HepG2 (cell line): ENCODE data around the gene NIPAL4. TPM values are rescaled to one million over a fixed set of nuclear protein-coding genes. Genes with fewer than 3 reads are reported as not detected.

Source experiments
- ATM ChIP-seq: fragments of 450-650 bp; IDR thresholded peaks from 2 replicates; pipeline ENCODE4 v1.7.1; 2017; ENCODE audit warnings: mild to moderate bottlenecking, borderline replicate concordance
- FLYWCH1 ChIP-seq: sonication (generic); formaldehyde crosslinking; IDR thresholded peaks from 2 replicates; pipeline ENCODE4 v1.8.1; 2023; ENCODE audit warnings: mild to moderate bottlenecking, missing genetic modification reagents
- HNF4G ChIP-seq, 2 experiments: sonication (generic) in 1 of 2; formaldehyde crosslinking in 1 of 2; IDR thresholded peaks; 2 replicates each; pipeline versions ENCODE4 v1.4.0 to v1.6.1; 2011 to 2020; ENCODE audit warnings: borderline replicate concordance in 2 of 2, low read depth in 2 of 2, mild to moderate bottlenecking in 2 of 2, low read length in 1 of 2, missing genetic modification reagents in 1 of 2, moderate library complexity in 1 of 2
- MIER2 ChIP-seq: IDR thresholded peaks from 2 replicates; pipeline ENCODE4 v1.6.1; 2016; ENCODE audit warnings: missing biosample characterization, missing genetic modification reagents
- SP140L ChIP-seq: sonication (generic); formaldehyde crosslinking; IDR thresholded peaks from 2 replicates; pipeline ENCODE4 v1.4.0; 2020; ENCODE audit warnings: missing genetic modification reagents, borderline replicate concordance
- TBL1XR1 ChIP-seq: fragments of 150-350 bp; IDR thresholded peaks from 2 replicates; pipeline ENCODE4 v1.6.1; 2014; ENCODE audit warnings: borderline replicate concordance, low read length; ENCODE audit not compliant: partially characterized antibody
- TBX2 ChIP-seq: sonication (generic); formaldehyde crosslinking; IDR thresholded peaks from 2 replicates; pipeline ENCODE4 v1.5.0; 2020; ENCODE audit warnings: missing genetic modification reagents, mild to moderate bottlenecking, borderline replicate concordance
- ZNF441 ChIP-seq: sonication (generic); formaldehyde crosslinking; IDR thresholded peaks from 2 replicates; pipeline ENCODE4 v1.7.0; 2021; ENCODE audit warnings: missing genetic modification reagents, borderline replicate concordance
- ZNF737 ChIP-seq: sonication (generic); formaldehyde crosslinking; IDR thresholded peaks from 2 replicates; pipeline ENCODE4 v1.5.0; 2020; ENCODE audit warnings: missing genetic modification reagents, mild to moderate bottlenecking, borderline replicate concordance
- ZNF879 ChIP-seq: sonication (generic); formaldehyde crosslinking; IDR thresholded peaks from 2 replicates; pipeline ENCODE4 v1.8.1; 2023; ENCODE audit warnings: missing genetic modification reagents
- polyA plus RNA-seq, 8 experiments: library from polyadenylated mRNA; depleted of rRNA in 3 of 8; stranded (reverse) in 7 of 8; unstranded in 1 of 8; fragments of >200 nt; fragmentation: Illumina TruSeq in 4 of 8; extraction: Trizol in 4 of 8; gene quantifications; 2 replicates each; pipeline versions ENCODE4 v1.2.1 to v1.2.3, GENCODE V29; 2011 to 2016; ENCODE audit warnings: low read depth in 4 of 8, missing spikeins in 1 of 8, mixed read lengths in 1 of 8; ENCODE audit not compliant: insufficient read depth in 1 of 8
- total RNA-seq, 5 experiments: library from RNA; depleted of rRNA; stranded (reverse); fragments of >200 nt; fragmentation: Illumina TruSeq; extraction: Trizol; gene quantifications; 2 replicates each; pipeline ENCODE4 v1.2.3, GENCODE V29; 2016; ENCODE audit warnings: low read depth in 1 of 5
- TF ChIP-seq, protein P1 (sequence below): sonication (generic); formaldehyde crosslinking; IDR thresholded peaks from 2 replicates; pipeline ENCODE4 v1.4.0; 2020; ENCODE audit warnings: mild to moderate bottlenecking, missing genetic modification reagents, borderline replicate concordance
- TF ChIP-seq, protein P2 (sequence below): sonication (generic); formaldehyde crosslinking; IDR thresholded peaks from 2 replicates; pipeline ENCODE4 v1.5.1; 2020; ENCODE audit warnings: missing genetic modification reagents, mild to moderate bottlenecking, borderline replicate concordance
- TF ChIP-seq, protein P3 (sequence below): sonication (generic); formaldehyde crosslinking; IDR thresholded peaks from 2 replicates; pipeline ENCODE4 v1.4.0; 2020; ENCODE audit warnings: mild to moderate bottlenecking, missing genetic modification reagents
- TF ChIP-seq, protein P4 (sequence below): sonication (generic); formaldehyde crosslinking; IDR thresholded peaks from 2 replicates; pipeline ENCODE4 v1.4.0; 2020; ENCODE audit warnings: missing genetic modification reagents
- TF ChIP-seq, protein P5 (sequence below): IDR thresholded peaks from 2 replicates; pipeline ENCODE4 v1.6.1; 2016

NIPAL4 gene
- total and polyA plus RNA-seq, 2 of the 13 experiments (the other 11 are each of a cell fraction or from before 2014, with no cell fraction given) = not detected

DNA sequence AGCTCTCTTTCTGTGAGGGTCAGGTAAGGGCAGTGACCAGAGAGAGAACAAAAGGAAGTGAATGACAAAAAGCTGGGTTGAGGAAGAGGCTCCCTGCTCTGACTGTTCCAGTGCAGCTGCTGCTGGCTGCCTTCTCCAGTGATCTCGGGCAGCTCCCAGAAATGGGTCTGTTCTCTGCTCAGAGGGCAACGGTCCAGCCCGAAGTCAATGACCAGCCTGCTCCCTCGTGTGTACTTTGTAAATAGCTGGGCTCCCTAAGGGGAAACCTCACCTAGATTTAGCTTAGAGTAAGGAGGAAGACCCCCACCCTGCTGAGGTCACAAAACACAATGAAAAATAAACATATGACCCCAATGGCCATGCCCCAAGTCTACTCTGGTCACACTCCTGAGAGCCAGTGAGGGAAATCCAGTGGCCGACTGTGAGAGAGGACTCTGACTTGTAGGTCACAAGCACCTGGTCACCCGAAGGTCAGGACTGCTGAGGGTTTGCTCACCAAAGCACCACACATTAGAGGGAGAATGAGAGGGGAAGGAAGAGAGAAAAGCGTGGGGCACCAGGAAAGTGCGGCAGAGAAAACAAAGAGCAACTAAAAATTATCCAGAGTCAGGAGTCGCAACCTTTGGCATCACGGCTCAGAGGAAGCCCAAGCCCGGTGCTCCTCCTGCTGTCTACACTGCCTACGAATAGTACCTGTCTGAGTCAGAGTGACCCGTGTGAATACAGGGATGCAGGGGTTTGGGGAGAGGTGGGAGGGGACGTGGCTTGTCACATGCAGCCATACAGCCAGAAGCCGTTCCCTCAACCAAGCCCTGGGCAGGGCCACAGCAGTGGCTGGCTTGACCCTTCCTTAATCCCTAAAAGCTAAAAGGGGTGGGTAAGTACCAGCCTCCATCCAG is 19.8 kb downstream of the NIPAL4 start (continued):
- TF ChIP-seq HNF4G (IDR thresholded peaks at IDR 0.05; ENCODE audit: borderline replicate concordance, low read depth, low read length) (no peak), HNF4G (CRISPR knock-in tag; IDR thresholded peaks at IDR 0.05; ENCODE audit: borderline replicate concordance, low read depth) (no peak; the same call in 1 of the 2 replicates), TBL1XR1 (no peak), ATM (no peak), TBX2 (no peak), ZNF737 (CRISPR knock-in tag) (no peak), SP140L (CRISPR knock-in tag) (no peak), FLYWCH1 (CRISPR knock-in tag) (no peak), MIER2 (CRISPR knock-in tag) (no peak), ZNF879 (CRISPR knock-in tag) (no peak), ZNF441 (no peak)
- TF ChIP-seq, protein P1, sequence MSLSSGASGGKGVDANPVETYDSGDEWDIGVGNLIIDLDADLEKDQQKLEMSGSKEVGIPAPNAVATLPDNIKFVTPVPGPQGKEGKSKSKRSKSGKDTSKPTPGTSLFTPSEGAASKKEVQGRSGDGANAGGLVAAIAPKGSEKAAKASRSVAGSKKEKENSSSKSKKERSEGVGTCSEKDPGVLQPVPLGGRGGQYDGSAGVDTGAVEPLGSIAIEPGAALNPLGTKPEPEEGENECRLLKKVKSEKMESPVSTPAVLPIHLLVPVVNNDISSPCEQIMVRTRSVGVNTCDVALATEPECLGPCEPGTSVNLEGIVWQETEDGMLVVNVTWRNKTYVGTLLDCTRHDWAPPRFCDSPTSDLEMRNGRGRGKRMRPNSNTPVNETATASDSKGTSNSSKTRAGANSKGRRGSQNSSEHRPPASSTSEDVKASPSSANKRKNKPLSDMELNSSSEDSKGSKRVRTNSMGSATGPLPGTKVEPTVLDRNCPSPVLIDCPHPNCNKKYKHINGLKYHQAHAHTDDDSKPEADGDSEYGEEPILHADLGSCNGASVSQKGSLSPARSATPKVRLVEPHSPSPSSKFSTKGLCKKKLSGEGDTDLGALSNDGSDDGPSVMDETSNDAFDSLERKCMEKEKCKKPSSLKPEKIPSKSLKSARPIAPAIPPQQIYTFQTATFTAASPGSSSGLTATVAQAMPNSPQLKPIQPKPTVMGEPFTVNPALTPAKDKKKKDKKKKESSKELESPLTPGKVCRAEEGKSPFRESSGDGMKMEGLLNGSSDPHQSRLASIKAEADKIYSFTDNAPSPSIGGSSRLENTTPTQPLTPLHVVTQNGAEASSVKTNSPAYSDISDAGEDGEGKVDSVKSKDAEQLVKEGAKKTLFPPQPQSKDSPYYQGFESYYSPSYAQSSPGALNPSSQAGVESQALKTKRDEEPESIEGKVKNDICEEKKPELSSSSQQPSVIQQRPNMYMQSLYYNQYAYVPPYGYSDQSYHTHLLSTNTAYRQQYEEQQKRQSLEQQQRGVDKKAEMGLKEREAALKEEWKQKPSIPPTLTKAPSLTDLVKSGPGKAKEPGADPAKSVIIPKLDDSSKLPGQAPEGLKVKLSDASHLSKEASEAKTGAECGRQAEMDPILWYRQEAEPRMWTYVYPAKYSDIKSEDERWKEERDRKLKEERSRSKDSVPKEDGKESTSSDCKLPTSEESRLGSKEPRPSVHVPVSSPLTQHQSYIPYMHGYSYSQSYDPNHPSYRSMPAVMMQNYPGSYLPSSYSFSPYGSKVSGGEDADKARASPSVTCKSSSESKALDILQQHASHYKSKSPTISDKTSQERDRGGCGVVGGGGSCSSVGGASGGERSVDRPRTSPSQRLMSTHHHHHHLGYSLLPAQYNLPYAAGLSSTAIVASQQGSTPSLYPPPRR = peak; percentile 24; the same call in 1 of the 2 replicates
- TF ChIP-seq, protein P2, sequence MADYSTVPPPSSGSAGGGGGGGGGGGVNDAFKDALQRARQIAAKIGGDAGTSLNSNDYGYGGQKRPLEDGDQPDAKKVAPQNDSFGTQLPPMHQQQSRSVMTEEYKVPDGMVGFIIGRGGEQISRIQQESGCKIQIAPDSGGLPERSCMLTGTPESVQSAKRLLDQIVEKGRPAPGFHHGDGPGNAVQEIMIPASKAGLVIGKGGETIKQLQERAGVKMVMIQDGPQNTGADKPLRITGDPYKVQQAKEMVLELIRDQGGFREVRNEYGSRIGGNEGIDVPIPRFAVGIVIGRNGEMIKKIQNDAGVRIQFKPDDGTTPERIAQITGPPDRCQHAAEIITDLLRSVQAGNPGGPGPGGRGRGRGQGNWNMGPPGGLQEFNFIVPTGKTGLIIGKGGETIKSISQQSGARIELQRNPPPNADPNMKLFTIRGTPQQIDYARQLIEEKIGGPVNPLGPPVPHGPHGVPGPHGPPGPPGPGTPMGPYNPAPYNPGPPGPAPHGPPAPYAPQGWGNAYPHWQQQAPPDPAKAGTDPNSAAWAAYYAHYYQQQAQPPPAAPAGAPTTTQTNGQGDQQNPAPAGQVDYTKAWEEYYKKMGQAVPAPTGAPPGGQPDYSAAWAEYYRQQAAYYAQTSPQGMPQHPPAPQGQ = no peak
- TF ChIP-seq, protein P3, sequence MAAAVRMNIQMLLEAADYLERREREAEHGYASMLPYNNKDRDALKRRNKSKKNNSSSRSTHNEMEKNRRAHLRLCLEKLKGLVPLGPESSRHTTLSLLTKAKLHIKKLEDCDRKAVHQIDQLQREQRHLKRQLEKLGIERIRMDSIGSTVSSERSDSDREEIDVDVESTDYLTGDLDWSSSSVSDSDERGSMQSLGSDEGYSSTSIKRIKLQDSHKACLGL = no peak
- TF ChIP-seq, protein P4, sequence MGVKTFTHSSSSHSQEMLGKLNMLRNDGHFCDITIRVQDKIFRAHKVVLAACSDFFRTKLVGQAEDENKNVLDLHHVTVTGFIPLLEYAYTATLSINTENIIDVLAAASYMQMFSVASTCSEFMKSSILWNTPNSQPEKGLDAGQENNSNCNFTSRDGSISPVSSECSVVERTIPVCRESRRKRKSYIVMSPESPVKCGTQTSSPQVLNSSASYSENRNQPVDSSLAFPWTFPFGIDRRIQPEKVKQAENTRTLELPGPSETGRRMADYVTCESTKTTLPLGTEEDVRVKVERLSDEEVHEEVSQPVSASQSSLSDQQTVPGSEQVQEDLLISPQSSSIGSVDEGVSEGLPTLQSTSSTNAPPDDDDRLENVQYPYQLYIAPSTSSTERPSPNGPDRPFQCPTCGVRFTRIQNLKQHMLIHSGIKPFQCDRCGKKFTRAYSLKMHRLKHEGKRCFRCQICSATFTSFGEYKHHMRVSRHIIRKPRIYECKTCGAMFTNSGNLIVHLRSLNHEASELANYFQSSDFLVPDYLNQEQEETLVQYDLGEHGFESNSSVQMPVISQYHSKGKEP (CRISPR knock-in tag) = no peak
- TF ChIP-seq, protein P5, sequence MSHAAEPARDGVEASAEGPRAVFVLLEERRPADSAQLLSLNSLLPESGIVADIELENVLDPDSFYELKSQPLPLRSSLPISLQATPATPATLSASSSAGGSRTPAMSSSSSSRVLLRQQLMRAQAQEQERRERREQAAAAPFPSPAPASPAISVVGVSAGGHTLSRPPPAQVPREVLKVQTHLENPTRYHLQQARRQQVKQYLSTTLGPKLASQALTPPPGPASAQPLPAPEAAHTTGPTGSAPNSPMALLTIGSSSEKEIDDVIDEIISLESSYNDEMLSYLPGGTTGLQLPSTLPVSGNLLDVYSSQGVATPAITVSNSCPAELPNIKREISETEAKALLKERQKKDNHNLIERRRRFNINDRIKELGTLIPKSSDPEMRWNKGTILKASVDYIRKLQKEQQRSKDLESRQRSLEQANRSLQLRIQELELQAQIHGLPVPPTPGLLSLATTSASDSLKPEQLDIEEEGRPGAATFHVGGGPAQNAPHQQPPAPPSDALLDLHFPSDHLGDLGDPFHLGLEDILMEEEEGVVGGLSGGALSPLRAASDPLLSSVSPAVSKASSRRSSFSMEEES (CRISPR knock-in tag) = no peak
